HG02970 (cell line): Measurements from ENCODE around the gene KARS1.

Experiments used
- ATAC-seq: cut with Tn5 transposase; IDR thresholded peaks from one replicate; pipeline ENCODE4 v1.9.1; 2021; ENCODE audit warnings: mild to moderate bottlenecking, moderate library complexity, moderate number of reproducible peaks; ENCODE audit not compliant: unreplicated experiment, low FRiP score

KARS1 gene

GRCh38 chr16:75589306-75589705 lies 58.2 kb downstream of the KARS1 start:
- ATAC-seq, result no peak

GRCh38 chr16:75588716-75589115 lies 58.7 kb downstream of the KARS1 start:
- ATAC-seq, result no peak

GRCh38 chr16:75584108-75584507 lies 63.4 kb downstream of the KARS1 start:
- no peak for ATAC-seq

GRCh38 chr16:75579281-75579834 lies 68.1 kb downstream of the KARS1 start:
- no peak for ATAC-seq

GRCh38 chr16:75578725-75579124 lies 68.7 kb downstream of the KARS1 start:
- no peak for ATAC-seq

GRCh38 chr16:75578212-75578611 lies 69.3 kb downstream of the KARS1 start:
- ATAC-seq, result no peak
